Adrenal gland (tissue), 5 donors: ENCODE measurements around the gene EXD3.

ENCODE experiments used
- CTCF ChIP-seq, 6 experiments: fragments of 450-650 bp in 4 of 6; fragments of 200-600 bp in 2 of 6; sonication (generic) in 1 of 6; IDR thresholded peaks; 1 replicate in 5 of 6; 2 replicates in 1 of 6; pipeline versions ENCODE4 v1.5.1 to v1.8.0; 2016 to 2021; ENCODE audit warnings: antibody characterized with exemption in 6 of 6, mild to moderate bottlenecking in 2 of 6, moderate library complexity in 1 of 6
- POLR2A ChIP-seq, 2 donors: fragments of 450-650 bp; IDR thresholded peaks; one replicate each; pipeline ENCODE4 v1.6.1; 2017; ENCODE audit warnings: antibody characterized with exemption in 2 of 2, mild to moderate bottlenecking in 2 of 2, moderate library complexity in 1 of 2
- donor health status: DM: no; HTN: no; CAD: no.

GRCh38 chr9:137449931-137450538, 27.1 kb upstream of the EXD3 start:
- no peak for TF ChIP-seq CTCF (IDR thresholded peaks at IDR 0.05)
- no peak for TF ChIP-seq POLR2A (IDR thresholded peaks at IDR 0.05)
